Measurements from ENCODE around the gene SMG6. TPM values are rescaled to one million over a fixed set of nuclear protein-coding genes. Genes with fewer than 3 reads are reported as not detected.

SMG6 gene
- total RNA-seq, 1 experiment from 2014 or later: 13.5 TPM

- peaks cover 5% of the 10 kb centered on the region for H3K36me3 Mint-ChIP-seq (ENCODE audit: insufficient read depth, unreplicated experiment)
Observed at GRCh38 chr17:2019723-2020122, 283.9 kb downstream of the SMG6 start.

GRCh38 chr17:2018716-2019510 lies 284.7 kb downstream of the SMG6 start:
- Mint-ChIP-seq H3K4me3 (ENCODE audit: low read depth, unreplicated experiment) (no peak overlapping the region), H3K4me1 (ENCODE audit: low read depth, unreplicated experiment) (no peaks in the 10 kb centered on the region), H3K36me3 (ENCODE audit: insufficient read depth, unreplicated experiment) (peaks cover 5% of the 10 kb centered on the region), H3K27me3 (ENCODE audit: unreplicated experiment) (peaks cover 76% of the 10 kb centered on the region), H3K9me3 (ENCODE audit: low read depth, unreplicated experiment) (no peaks in the 10 kb centered on the region), H3K27ac (ENCODE audit: unreplicated experiment) (no peak overlapping the region)
- CTCF ChIA-PET: no interaction called here
- BruUV-seq (replicated peaks): no TSS peak
- TF ChIP-seq CTCF (IDR thresholded peaks at IDR 0.05; ENCODE audit: unreplicated experiment): no peak
- intact Hi-C loops (cut with micrococcal nuclease; ENCODE audit: unreplicated experiment): no loop called here
- DNase-seq: no peak

More at GRCh38 chr17:2019723-2020122, 283.9 kb downstream of the SMG6 start:
- Mint-ChIP-seq H3K27me3 (ENCODE audit: unreplicated experiment) (peaks cover 68% of the 10 kb centered on the region), H3K4me3 (ENCODE audit: low read depth, unreplicated experiment) (no peak overlapping the region), H3K9me3 (ENCODE audit: low read depth, unreplicated experiment) (no peaks in the 10 kb centered on the region), H3K27ac (ENCODE audit: unreplicated experiment) (no peak overlapping the region), H3K4me1 (ENCODE audit: low read depth, unreplicated experiment) (no peaks in the 10 kb centered on the region)
- intact Hi-C loops (cut with micrococcal nuclease; ENCODE audit: unreplicated experiment): no loop called here
- BruUV-seq (replicated peaks): no TSS peak
- no peak for TF ChIP-seq CTCF (IDR thresholded peaks at IDR 0.05; ENCODE audit: unreplicated experiment)
- no peak for DNase-seq
- CTCF ChIA-PET: interaction anchor here (0.8 kb wide), 1 partner anchor 111 kb away, joined by 3 read pairs; no protein-coding TSS in a partner anchor

DNA sequence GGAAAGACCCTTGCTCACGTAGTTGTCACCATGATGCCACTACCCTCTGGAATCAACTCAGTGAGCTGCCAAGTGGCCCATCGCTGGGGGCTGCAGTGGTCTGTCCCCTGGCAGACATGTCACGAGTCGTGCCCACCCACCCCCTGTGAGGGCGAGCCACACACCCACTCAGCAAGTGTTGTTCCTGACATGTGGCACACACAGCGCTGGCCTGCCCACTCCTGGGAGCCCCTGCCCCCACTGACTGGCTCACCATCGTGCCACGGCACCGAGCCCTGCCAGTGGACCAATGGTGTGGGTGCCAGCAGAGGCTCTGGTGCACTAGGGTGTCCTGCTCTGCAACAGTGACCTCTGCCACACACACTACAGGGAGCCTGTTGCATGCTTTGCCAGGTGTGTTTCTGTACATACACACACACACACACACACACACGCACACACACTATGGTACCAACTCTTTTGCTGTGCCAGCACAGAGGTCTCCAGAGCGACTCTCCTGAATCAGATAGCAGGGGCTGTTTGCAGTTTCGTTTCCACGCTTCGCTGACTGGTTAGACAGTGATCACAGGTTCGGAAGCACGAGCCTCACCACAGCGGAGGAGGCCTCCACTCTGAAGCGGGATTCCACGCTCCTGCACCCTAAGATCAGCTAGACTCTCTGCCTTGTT lies 286.2 kb downstream of the SMG6 start:
- Mint-ChIP-seq H3K9me3 (ENCODE audit: low read depth, unreplicated experiment) (no peaks in the 10 kb centered on the region), H3K27ac (ENCODE audit: unreplicated experiment) (no peak overlapping the region), H3K27me3 (ENCODE audit: unreplicated experiment) (peaks cover 77% of the 10 kb centered on the region), H3K4me3 (ENCODE audit: low read depth, unreplicated experiment) (no peak overlapping the region), H3K36me3 (ENCODE audit: insufficient read depth, unreplicated experiment) (peaks cover 5% of the 10 kb centered on the region), H3K4me1 (ENCODE audit: low read depth, unreplicated experiment) (no peaks in the 10 kb centered on the region)
- no TSS peak for BruUV-seq (replicated peaks)
- CTCF ChIA-PET: interaction anchor here (0.6 kb wide), 1 partner anchor 451 kb away, joined by 4 read pairs; no protein-coding TSS in a partner anchor
- no peak for DNase-seq
- intact Hi-C loops (cut with micrococcal nuclease; ENCODE audit: unreplicated experiment): no loop called here
- no peak for TF ChIP-seq CTCF (IDR thresholded peaks at IDR 0.05; ENCODE audit: unreplicated experiment)

DNA sequence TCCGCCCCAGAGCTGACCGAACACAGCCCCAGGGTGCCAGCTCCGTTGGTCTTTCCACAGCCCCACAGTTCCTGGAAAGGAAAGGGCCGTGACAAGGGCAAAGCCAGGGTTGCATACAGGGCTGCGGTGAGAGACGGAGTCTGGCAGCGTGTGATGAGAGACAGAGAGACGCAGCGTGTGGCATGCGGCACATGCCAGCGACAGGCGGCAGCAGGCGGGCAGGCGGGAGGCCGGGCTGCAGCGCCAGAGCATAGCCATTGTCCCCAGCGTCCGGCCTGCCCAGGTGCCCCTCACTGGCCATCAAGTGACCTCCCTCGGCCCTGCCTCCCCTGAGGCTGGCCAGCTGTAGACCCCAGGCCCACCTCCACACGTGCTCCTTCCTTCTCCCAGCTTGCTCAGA lies 287.1 kb downstream of the SMG6 start:
- H3K4me1 Mint-ChIP-seq (ENCODE audit: low read depth, unreplicated experiment): no peaks in the 10 kb centered on the region
- no peak for TF ChIP-seq CTCF (IDR thresholded peaks at IDR 0.05; ENCODE audit: unreplicated experiment)
- no peak overlapping the region for H3K27ac Mint-ChIP-seq (ENCODE audit: unreplicated experiment)
- CTCF ChIA-PET: no interaction called here
- H3K4me3 Mint-ChIP-seq (ENCODE audit: low read depth, unreplicated experiment): no peak overlapping the region
- H3K36me3 Mint-ChIP-seq (ENCODE audit: insufficient read depth, unreplicated experiment): peaks cover 5% of the 10 kb centered on the region
- DNase-seq: no peak
- intact Hi-C loops (cut with micrococcal nuclease; ENCODE audit: unreplicated experiment): no loop called here
- peaks cover 77% of the 10 kb centered on the region for H3K27me3 Mint-ChIP-seq (ENCODE audit: unreplicated experiment)
- no peaks in the 10 kb centered on the region for H3K9me3 Mint-ChIP-seq (ENCODE audit: low read depth, unreplicated experiment)
- no TSS peak for BruUV-seq (replicated peaks)
